Measurements from ENCODE around the gene RASAL2.

DNA sequence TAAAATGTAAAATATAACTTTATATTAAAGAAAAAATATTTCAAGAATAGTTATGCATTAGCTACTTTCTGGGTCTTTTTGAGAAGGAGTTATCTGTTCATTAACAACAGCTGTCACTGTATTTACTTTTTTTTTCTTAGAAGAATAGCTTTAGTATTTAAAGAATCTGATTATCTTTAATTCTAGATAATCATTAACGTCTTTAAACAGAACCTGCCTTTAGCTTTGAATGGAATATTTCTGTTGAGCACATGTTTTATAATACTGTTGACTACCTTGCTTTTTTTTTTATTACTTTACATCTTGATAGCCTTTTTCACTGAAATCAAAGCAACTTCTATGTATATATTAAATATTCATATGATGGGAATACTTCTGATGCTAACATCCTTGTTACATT is 270.9 kb downstream of the RASAL2 start:
- TF ChIP-seq POLR2A (IDR thresholded peaks at IDR 0.05; ENCODE audit: low read length) (no peak), GATA1 (IDR thresholded peaks at IDR 0.05; ENCODE audit: low read depth, low read length) (no peak)

Data from erythroblast (primary cell).